Mesothelial cell of epicardium (in vitro differentiated cells): ENCODE data around the gene DCUN1D4. TPM values are rescaled to one million over a fixed set of nuclear protein-coding genes. Genes with fewer than 3 reads are reported as not detected.
"Not testable (repeated sequence)": the region's sequence is repeated elsewhere in the genome, so short reads cannot be mapped to it uniquely, and the experiment has no call there.

Experiments used
- DNase-seq, 2 experiments: peaks; one replicate each; pipeline ENCODE4 v3.0.0; 2021; ENCODE audit warnings: low spot score in 2 of 2; ENCODE audit not compliant: unreplicated experiment in 2 of 2
- H3K27ac Mint-ChIP-seq: 2 replicates; pipeline ENCODE4 v1.8.0; 2021; ENCODE audit warnings: mixed read lengths
- H3K27me3 Mint-ChIP-seq: 2 replicates; pipeline ENCODE4 v1.8.0; 2021; ENCODE audit warnings: low read depth, mixed read lengths
- H3K36me3 Mint-ChIP-seq: 2 replicates; pipeline ENCODE4 v1.8.0; 2021; ENCODE audit warnings: mixed read lengths
- H3K4me1 Mint-ChIP-seq: 2 replicates; pipeline ENCODE4 v1.8.0; 2021; ENCODE audit warnings: mixed read lengths
- H3K4me3 Mint-ChIP-seq: 2 replicates; pipeline ENCODE4 v1.8.0; 2021; ENCODE audit warnings: mild to moderate bottlenecking, moderate library complexity, mixed read lengths
- H3K9me3 Mint-ChIP-seq: 2 replicates; pipeline ENCODE4 v1.8.0; 2021; ENCODE audit warnings: mixed read lengths
- CTCF ChIP-seq: fragments of 200-600 bp; sonication (generic); IDR thresholded peaks from one replicate; pipeline ENCODE4 v1.5.0; 2021; ENCODE audit warnings: antibody characterized with exemption; ENCODE audit not compliant: unreplicated experiment
- total RNA-seq: library from RNA; stranded (reverse); gene quantifications from 3 replicates; pipeline ENCODE4 v1.2.1, GENCODE V29; 2021

Gene DCUN1D4
- total RNA-seq, 1 donor from 2014 or later, result 44.8 TPM

DNA sequence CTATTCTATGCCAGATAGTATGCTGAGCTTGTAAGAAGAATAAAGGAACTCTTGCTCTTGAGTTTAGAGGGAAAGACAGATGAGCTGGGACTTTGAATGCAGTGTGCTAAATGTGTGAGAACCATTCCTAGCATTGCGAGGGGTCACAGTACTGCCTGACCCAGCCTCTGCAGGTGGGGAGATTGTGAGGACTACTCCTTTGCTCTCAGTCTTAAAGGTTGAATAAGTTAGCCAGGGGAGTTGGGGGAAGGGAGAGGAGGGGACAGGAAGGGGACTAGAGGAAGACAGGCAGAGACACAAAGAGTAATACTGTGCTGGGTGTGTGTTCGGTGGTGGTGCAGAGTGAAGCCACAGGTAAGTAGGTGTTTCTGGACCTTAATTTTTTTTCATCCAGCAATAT is 41.7 kb downstream of the DCUN1D4 start:
- Mint-ChIP-seq H3K4me1 (peaks cover 4% of the 10 kb centered on the region), H3K9me3 (peaks cover 5% of the 10 kb centered on the region), H3K4me3 (no peak overlapping the region), H3K27ac (no peak overlapping the region), H3K27me3 (no peaks in the 10 kb centered on the region), H3K36me3 (peaks cover 35% of the 10 kb centered on the region)
- TF ChIP-seq CTCF, result no peak
- no peak for DNase-seq

- Mint-ChIP-seq H3K36me3 (peaks cover 34% of the 10 kb centered on the region), H3K9me3 (peaks cover 5% of the 10 kb centered on the region), H3K4me1 (peaks cover 4% of the 10 kb centered on the region), H3K4me3 (no peak overlapping the region), H3K27me3 (no peaks in the 10 kb centered on the region), H3K27ac (no peak overlapping the region)
- no peak for DNase-seq
- peak; percentile 31 for TF ChIP-seq CTCF
Observed at GRCh38 chr4:51885363-51885762, 42.4 kb downstream of the DCUN1D4 start.

DNA sequence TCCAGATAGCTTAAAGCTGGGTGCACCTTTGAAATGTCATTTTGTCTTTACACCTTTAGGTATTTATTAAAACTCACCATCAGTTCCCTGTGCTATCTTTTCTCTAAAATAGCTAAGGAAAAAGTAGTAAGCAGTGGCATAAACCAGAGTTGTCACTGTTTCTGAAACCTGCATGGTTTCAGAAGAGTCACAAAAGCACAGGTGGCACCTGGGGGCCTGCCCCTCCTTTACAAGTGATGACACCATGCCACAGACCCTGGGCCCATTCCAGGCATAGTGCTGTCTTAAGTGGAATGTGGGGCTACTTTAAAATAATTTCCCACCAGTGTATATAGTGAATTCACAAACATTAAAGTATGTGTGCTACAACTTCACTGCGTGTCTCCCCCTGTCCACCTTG is 47.8 kb downstream of the DCUN1D4 start:
- Mint-ChIP-seq H3K36me3 (peaks cover 23% of the 10 kb centered on the region), H3K9me3 (no peaks in the 10 kb centered on the region), H3K4me1 (no peaks in the 10 kb centered on the region), H3K27me3 (no peaks in the 10 kb centered on the region), H3K27ac (no peak overlapping the region), H3K4me3 (no peak overlapping the region)
- DNase-seq, result no peak
- TF ChIP-seq CTCF, result no peak

- not testable (repeated sequence) for H3K4me1 Mint-ChIP-seq, H3K27me3 Mint-ChIP-seq, H3K9me3 Mint-ChIP-seq, DNase-seq, H3K27ac Mint-ChIP-seq, H3K4me3 Mint-ChIP-seq
- H3K36me3 Mint-ChIP-seq, result peaks cover 14% of the 10 kb centered on the region
Observed at GRCh38 chr4:51893402-51893801, 50.4 kb downstream of the DCUN1D4 start.

- H3K27me3 Mint-ChIP-seq, result no peaks in the 10 kb centered on the region
- no peak for TF ChIP-seq CTCF
- no peaks in the 10 kb centered on the region for H3K4me1 Mint-ChIP-seq
- peaks cover 14% of the 10 kb centered on the region for H3K36me3 Mint-ChIP-seq
- H3K4me3 Mint-ChIP-seq, result no peak overlapping the region
- H3K9me3 Mint-ChIP-seq, result no peaks in the 10 kb centered on the region
- no peak overlapping the region for H3K27ac Mint-ChIP-seq
- no peak for DNase-seq
Observed at GRCh38 chr4:51894059-51894645, 51.2 kb downstream of the DCUN1D4 start.

- no peaks in the 10 kb centered on the region for H3K27me3 Mint-ChIP-seq
- no peak overlapping the region for H3K4me3 Mint-ChIP-seq
- no peak for TF ChIP-seq CTCF
- H3K27ac Mint-ChIP-seq, result peak overlapping the region; percentile 31
- no peak for DNase-seq
- H3K9me3 Mint-ChIP-seq, result no peaks in the 10 kb centered on the region
- no peaks in the 10 kb centered on the region for H3K4me1 Mint-ChIP-seq
- H3K36me3 Mint-ChIP-seq, result peaks cover 14% of the 10 kb centered on the region
Observed at GRCh38 chr4:51895158-51895557, 52.2 kb downstream of the DCUN1D4 start.
